Measurements from ENCODE around the gene CCL1.

Gene CCL1, protein sequence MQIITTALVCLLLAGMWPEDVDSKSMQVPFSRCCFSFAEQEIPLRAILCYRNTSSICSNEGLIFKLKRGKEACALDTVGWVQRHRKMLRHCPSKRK

DNA sequence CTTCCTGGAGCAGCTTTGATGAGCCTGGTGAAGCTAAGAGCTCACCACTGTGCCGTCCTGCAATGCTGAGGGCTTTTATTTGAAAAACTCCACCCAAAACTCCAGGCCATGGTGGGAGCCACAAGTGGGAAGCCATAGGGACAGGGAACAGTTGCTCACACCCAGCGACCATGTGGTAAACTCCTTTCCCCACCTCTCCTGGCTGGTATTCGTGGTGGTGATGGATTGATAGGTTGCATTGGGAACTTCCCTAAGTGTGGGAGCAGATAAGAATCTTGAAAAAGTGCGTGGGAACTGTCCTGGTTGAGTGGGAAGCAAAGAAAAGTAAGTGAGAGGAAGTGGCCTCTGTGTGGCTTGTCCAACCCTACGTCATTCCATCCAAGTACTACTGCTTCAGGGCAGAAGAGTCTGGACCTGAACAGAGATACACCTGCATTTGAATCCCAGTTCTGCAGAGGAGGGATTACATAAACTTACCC is at the start of gene CCL1:
TSS of gene CCL1 (minus strand) at position 51 of the 479 bp plus-strand sequence. CDS start 72 bp downstream, outside the sequence.
- TF ChIP-seq, protein P1, sequence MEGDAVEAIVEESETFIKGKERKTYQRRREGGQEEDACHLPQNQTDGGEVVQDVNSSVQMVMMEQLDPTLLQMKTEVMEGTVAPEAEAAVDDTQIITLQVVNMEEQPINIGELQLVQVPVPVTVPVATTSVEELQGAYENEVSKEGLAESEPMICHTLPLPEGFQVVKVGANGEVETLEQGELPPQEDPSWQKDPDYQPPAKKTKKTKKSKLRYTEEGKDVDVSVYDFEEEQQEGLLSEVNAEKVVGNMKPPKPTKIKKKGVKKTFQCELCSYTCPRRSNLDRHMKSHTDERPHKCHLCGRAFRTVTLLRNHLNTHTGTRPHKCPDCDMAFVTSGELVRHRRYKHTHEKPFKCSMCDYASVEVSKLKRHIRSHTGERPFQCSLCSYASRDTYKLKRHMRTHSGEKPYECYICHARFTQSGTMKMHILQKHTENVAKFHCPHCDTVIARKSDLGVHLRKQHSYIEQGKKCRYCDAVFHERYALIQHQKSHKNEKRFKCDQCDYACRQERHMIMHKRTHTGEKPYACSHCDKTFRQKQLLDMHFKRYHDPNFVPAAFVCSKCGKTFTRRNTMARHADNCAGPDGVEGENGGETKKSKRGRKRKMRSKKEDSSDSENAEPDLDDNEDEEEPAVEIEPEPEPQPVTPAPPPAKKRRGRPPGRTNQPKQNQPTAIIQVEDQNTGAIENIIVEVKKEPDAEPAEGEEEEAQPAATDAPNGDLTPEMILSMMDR (IDR thresholded peaks at IDR 0.05; ENCODE audit: borderline replicate concordance, insufficient read depth, low read depth, low read length), result no peak
- H3K4me3 ChIP-seq (ENCODE audit: low read depth, low read length), result no peak within 1 kb of the TSS

DNA sequence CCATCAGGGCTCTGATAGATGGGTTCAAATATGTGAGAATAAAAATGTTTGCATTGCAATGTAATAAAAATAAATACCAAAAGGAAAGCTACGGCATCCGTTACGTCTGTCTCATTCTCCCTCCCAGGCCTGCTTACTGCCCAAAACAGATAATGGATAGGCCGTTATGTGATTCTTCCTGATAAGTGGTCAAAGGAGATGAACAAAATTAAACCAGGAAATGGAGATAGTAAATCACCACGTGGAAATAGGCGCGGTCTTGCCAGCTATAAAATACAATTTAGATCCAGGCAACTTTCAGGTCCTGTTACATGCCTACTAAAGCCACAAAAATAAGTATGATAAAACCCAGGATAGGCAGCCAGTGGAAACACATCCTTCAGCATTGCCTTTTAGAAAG is 49.5 kb upstream of the CCL1 start:
- TF ChIP-seq, protein P1 (IDR thresholded peaks at IDR 0.05; ENCODE audit: borderline replicate concordance, insufficient read depth, low read depth, low read length), result no peak
- H3K4me3 ChIP-seq (ENCODE audit: low read depth, low read length), result no peak overlapping the region

DNA sequence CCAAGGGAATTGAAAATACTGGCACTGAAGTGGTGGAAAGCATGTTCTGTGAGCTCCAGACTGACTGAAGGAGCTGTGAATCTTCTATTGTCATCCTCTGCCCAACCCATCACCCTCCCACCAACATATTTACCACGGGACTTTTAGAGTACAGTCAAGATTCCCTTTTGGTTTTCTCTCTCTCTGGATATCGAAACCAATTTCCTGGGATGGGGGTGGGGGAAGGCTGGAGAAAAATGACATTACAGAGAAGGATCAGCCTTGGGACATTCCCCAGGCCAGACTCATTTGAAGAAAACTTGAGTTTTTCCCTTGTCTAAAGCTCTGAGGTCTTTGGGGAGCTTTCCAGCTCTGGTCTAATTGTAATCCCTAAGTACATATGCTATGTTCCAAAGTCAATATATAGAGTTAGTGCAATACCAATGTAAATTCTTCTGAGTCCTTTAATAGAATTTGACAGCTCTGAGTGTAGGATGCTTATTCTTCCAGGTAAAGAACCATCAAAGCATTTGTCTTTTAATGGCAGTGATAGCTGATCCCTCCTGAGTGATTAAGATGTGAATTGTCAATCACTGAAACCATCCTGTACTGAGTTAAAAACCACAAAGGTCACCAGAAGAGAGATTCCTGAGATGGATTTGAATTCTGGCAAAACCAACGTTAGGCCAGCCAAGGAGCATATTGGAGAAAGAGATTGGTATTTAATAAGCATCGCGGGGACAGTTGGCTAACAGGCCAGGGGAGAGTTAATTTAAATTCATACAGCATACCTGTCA is 48.8 kb upstream of the CCL1 start:
- TF ChIP-seq, protein P1 (IDR thresholded peaks at IDR 0.05; ENCODE audit: borderline replicate concordance, insufficient read depth, low read depth, low read length), result no peak
- no peak overlapping the region for H3K4me3 ChIP-seq (ENCODE audit: low read depth, low read length)

DNA sequence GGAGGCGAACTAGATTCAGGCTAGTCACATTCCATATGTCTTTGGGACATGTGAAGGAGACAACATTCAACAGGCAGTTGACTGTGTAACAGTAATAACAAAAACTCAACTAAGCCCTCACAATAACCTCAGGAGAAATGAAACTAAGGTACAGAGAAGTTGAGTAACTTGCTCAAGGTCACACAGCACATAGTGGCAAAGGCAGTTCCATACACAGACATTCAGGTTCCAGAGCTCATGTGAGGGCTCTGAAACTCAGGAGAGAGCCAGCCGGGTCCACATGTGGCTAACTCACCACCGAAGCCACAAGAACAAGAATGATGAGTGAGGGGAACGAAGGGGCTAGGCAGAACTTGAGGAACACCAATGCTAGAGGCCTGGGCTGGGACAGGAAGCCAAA is 46.3 kb upstream of the CCL1 start:
- no peak overlapping the region for H3K4me3 ChIP-seq (ENCODE audit: low read depth, low read length)
- TF ChIP-seq, protein P1 (IDR thresholded peaks at IDR 0.05; ENCODE audit: borderline replicate concordance, insufficient read depth, low read depth, low read length), result no peak

DNA sequence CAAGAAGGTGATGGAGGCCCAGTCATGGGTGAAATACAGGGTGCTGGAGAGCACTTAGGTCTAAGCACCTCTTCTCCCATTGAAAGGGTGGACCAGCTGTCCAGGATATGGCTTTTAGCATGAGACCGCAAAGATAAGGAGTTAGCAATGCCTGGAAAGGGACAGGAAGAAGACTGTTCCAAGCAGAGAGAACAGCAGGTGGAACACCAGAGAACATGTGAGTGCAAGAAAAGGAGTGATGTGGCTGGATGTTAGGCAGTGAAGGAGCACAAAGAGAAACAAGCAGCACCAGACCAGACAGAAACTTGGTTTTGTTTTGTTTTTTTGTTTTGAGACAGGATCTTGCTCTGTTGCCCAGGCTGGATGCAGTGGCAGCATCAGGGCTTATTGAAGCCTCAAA is 45.4 kb upstream of the CCL1 start:
- TF ChIP-seq, protein P1 (IDR thresholded peaks at IDR 0.05; ENCODE audit: borderline replicate concordance, insufficient read depth, low read depth, low read length), result no peak
- no peak overlapping the region for H3K4me3 ChIP-seq (ENCODE audit: low read depth, low read length)

DNA sequence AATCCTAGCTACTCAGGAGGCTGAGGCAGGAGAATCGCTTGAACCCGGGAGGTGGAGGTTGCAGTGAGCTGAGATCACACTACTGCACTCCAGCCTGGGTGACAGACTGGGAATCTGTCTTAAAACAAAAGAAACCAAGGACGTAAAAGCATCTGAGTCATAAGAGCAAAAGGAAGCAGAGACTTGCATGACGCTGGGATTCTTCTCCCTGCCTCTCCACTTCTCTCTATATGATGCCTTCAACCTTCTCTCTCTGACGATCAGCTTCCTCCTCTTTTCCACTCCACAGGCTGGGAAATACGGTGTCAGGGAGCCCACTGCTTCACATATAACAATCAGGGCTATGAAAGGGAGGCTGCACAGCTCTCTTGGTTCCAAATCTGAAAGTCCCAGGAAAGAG is 43.2 kb upstream of the CCL1 start:
- H3K4me3 ChIP-seq (ENCODE audit: low read depth, low read length), result no peak overlapping the region
- TF ChIP-seq, protein P1 (IDR thresholded peaks at IDR 0.05; ENCODE audit: borderline replicate concordance, insufficient read depth, low read depth, low read length), result no peak

DNA sequence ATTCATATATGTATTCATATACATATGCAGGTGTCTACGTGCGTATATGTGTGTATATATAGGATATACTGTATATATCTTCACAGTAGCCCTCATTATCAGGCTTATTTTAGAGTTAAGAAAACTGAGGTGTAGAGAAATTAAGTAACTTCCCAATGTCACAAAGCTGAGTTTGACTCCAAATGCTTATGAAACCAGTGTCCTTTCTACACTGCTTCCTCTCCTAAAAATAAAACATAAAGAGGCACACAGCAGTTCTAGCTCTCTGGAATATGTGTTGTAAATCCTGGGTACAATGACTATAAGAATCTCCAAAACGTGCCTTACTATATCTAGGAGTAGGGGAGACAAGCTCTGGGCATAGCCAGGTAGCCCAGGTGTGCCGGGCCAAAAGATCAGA is 40.0 kb upstream of the CCL1 start:
- TF ChIP-seq, protein P1 (IDR thresholded peaks at IDR 0.05; ENCODE audit: borderline replicate concordance, insufficient read depth, low read depth, low read length), result no peak

More for the DNA sequence above, 40.0 kb upstream of the CCL1 start:
- H3K4me3 ChIP-seq (ENCODE audit: low read depth, low read length), result no peak overlapping the region

All from GM12875 (cell line).